HepG2 (cell line): ENCODE measurements around the gene GSK3B.

Experiments
- ATRX ChIP-seq: sonication (generic); formaldehyde crosslinking; IDR thresholded peaks from 2 replicates; pipeline ENCODE4 v1.4.0; 2020; ENCODE audit warnings: missing genetic modification reagents, borderline replicate concordance
- KAT2B ChIP-seq: fragments of 150-350 bp; IDR thresholded peaks from 2 replicates; pipeline ENCODE4 v1.6.1; 2014; ENCODE audit warnings: low read depth, low read length, borderline replicate concordance
- MAFG ChIP-seq: sonication (generic); formaldehyde crosslinking; IDR thresholded peaks from 2 replicates; pipeline ENCODE4 v1.5.1; 2020; ENCODE audit warnings: mild to moderate bottlenecking, missing genetic modification reagents
- POLR2AphosphoS5 ChIP-seq: IDR thresholded peaks from 2 replicates; pipeline ENCODE4 v1.6.1; 2012; ENCODE audit warnings: low read depth, low read length
- ZNF263 ChIP-seq: sonication (generic); formaldehyde crosslinking; IDR thresholded peaks from 2 replicates; pipeline ENCODE4 v1.4.0; 2020; ENCODE audit warnings: missing genetic modification reagents
- ZNF513 ChIP-seq: sonication (generic); formaldehyde crosslinking; conservative IDR thresholded peaks from 2 replicates; pipeline ENCODE4 v1.5.0; 2020; ENCODE audit warnings: missing genetic modification reagents
- ZNF563 ChIP-seq: sonication (generic); formaldehyde crosslinking; IDR thresholded peaks from 2 replicates; pipeline ENCODE4 v1.8.0; 2022; ENCODE audit warnings: mild to moderate bottlenecking, moderate library complexity, missing genetic modification reagents

- TF ChIP-seq POLR2AphosphoS5 (no peak), ZNF513 (CRISPR knock-in tag) (no peak), ZNF263 (no peak), ZNF563 (no peak), KAT2B (no peak), MAFG (no peak), ATRX (CRISPR knock-in tag) (no peak)
Observed at GRCh38 chr3:119981386-119981785, 112.9 kb downstream of the GSK3B start.
